ENCODE data around the gene EFCAB8.

DNA sequence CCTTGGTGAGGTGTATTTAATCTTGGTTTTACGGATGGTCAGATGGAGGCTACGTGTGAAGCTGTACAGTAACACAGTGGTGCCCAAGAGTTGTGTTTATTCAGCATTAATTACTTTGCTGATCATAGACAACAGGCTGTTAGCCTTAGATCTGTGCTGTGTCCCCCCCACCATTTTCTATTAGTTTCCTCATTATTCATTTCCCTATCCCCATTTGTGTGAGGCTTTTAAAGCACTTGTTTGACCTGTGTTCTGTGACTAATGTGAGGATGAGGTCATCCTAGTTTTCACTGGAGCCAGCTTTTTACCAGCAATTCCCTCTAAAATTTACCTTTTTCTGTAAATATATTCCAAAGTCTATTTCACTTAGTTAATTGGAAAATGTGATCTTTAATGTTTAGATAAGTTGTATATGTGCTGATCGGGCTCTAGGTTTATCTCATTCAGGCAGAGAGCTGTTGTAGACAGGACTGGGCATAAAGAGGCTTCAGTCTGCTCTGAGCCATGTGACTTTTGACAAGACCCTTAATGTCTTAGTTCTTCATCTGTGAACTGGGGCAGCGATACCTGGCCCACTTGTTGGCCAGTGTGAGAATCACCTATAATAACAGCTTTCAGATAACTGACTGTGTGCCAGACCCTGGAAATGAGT is 30.6 kb upstream of the EFCAB8 start:
- TF ChIP-seq POLR2A (IDR thresholded peaks at IDR 0.05; ENCODE audit: low read length) (no peak), GATA1 (IDR thresholded peaks at IDR 0.05; ENCODE audit: low read depth, low read length) (no peak)

Data from erythroblast (primary cell).